Esophagus squamous epithelium (tissue), 5 donors: ENCODE measurements around the gene LYRM2. TPM values are rescaled to one million over a fixed set of nuclear protein-coding genes. Genes with fewer than 3 reads are reported as not detected.

Experiments
- DNase-seq: peaks from one replicate; lab custom pipeline; 2025; lab: John Stamatoyannopoulos, UW
- H3K27ac ChIP-seq, 4 donors: fragments of 200-600 bp; sonication (generic); one replicate each; pipeline ENCODE4 v1.5.1; 2016 to 2019; ENCODE audit warnings: mild to moderate bottlenecking in 1 of 4
- H3K27me3 ChIP-seq, 4 donors: fragments of 200-600 bp; sonication (generic); 1 replicate in 3 of 4; 2 replicates in 1 of 4; pipeline versions ENCODE4 v1.5.1 to v1.6.0; 2017 to 2021; ENCODE audit warnings: antibody characterized with exemption in 1 of 4
- H3K36me3 ChIP-seq, 3 donors: fragments of 200-600 bp; sonication (generic); one replicate each; pipeline ENCODE4 v1.5.1; 2016 to 2019
- H3K4me1 ChIP-seq, 3 donors: fragments of 200-600 bp; sonication (generic); one replicate each; pipeline ENCODE4 v1.5.1; 2017 to 2019
- H3K4me3 ChIP-seq, 4 donors: fragments of 200-600 bp; sonication (generic); 1 replicate in 3 of 4; 2 replicates in 1 of 4; pipeline ENCODE4 v1.5.1; 2016 to 2019; ENCODE audit warnings: mild to moderate bottlenecking in 2 of 4, moderate library complexity in 1 of 4
- H3K9me3 ChIP-seq, 3 donors: fragments of 200-600 bp; sonication (generic); one replicate each; pipeline ENCODE4 v1.5.1; 2016 to 2019
- POLR2A ChIP-seq, 4 donors: fragments of 450-650 bp; IDR thresholded peaks; one replicate each; pipeline ENCODE4 v1.6.1; 2017; ENCODE audit warnings: antibody characterized with exemption in 4 of 4, mild to moderate bottlenecking in 4 of 4, moderate library complexity in 3 of 4
- WGBS, 2 donors: methylation state at CpG; one replicate each; pipeline ENCODE4 v1.1.5; 2018; 5-methylcytosine and 5-hydroxymethylcytosine counted together
- intact Hi-C: fragments of 100-400 bp; cut with DNase I; formaldehyde crosslinking; loops from one replicate; pipeline ENCODE4 v1.15.0; 2022
- total RNA-seq, 4 donors: library from RNA; depleted of rRNA; stranded (reverse); fragments of >200 nt; gene quantifications; one replicate each; pipeline ENCODE4 v1.1.0, GENCODE V29; 2016
- TF ChIP-seq, protein P1 (sequence below), 6 experiments: fragments of 450-650 bp in 4 of 6; fragments of 200-600 bp in 2 of 6; sonication (generic) in 2 of 6; IDR thresholded peaks; one replicate each; pipeline ENCODE4 v1.5.1; 2016 to 2019; ENCODE audit warnings: antibody characterized with exemption in 6 of 6, mild to moderate bottlenecking in 4 of 6, moderate library complexity in 4 of 6
- donor health status: DM: yes; HTN: yes; CAD: no.

The LYRM2 gene
- total RNA-seq, 4 donors from 2014 or later = 4.6 to 16.6 (median 15.1) TPM

DNA sequence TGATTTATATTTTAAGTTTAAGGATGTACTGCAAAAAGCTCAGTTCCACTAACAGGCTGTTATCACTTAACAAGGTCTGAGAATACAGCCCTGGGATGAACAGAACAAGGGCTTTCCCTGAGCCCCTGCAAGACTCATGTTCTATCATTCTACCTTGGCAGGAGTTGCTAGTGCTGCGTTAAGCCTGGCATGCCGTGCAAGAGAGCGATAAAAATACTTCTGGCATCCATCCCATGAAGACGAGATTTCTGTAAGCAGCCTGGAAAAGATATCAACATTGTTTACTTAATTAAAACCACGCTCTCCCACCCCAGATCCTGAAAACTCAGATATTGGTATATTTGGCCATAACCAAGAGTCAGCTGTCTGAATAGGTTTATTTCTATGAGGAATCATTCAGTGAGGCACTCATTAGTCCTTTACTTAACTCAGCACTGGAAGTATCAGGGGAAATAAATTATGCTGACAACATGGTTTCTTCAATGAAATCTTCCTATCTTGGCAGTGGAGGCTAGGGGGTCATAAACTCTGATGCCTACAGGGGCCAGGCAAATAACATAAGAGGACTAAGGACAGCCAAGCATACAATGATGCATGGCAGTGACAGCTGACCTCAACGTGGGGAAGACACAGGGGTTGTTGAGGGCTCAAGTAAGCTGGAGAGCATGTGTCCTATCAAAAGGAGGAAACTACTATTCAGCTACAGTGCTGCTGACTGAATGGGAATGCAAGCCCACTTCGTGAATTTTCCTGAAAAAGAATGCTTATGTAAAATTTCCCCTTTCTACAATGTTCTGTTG, 37.6 kb upstream of the LYRM2 start:
- 70 to 80% methylated on average over 7 of the region's 7 CpGs for WGBS, 2 donors
- no peaks in the 10 kb centered on the region for H3K27me3 ChIP-seq
- intact Hi-C loops = loop anchor here (10.0 kb wide), 1 partner anchor 109 kb away; no protein-coding TSS in a partner anchor
- H3K36me3 ChIP-seq = peaks cover 12 to 100% (median 72%) of the 10 kb centered on the region in 3 donors
- no peak overlapping the region for H3K4me3 ChIP-seq
- no peaks in the 10 kb centered on the region for H3K4me1 ChIP-seq
- H3K9me3 ChIP-seq = no peaks in the 10 kb centered on the region
- no peak for DNase-seq
- H3K27ac ChIP-seq = no peak overlapping the region
- TF ChIP-seq, protein P1, sequence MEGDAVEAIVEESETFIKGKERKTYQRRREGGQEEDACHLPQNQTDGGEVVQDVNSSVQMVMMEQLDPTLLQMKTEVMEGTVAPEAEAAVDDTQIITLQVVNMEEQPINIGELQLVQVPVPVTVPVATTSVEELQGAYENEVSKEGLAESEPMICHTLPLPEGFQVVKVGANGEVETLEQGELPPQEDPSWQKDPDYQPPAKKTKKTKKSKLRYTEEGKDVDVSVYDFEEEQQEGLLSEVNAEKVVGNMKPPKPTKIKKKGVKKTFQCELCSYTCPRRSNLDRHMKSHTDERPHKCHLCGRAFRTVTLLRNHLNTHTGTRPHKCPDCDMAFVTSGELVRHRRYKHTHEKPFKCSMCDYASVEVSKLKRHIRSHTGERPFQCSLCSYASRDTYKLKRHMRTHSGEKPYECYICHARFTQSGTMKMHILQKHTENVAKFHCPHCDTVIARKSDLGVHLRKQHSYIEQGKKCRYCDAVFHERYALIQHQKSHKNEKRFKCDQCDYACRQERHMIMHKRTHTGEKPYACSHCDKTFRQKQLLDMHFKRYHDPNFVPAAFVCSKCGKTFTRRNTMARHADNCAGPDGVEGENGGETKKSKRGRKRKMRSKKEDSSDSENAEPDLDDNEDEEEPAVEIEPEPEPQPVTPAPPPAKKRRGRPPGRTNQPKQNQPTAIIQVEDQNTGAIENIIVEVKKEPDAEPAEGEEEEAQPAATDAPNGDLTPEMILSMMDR (IDR thresholded peaks at IDR 0.05) = no peak
- TF ChIP-seq POLR2A (IDR thresholded peaks at IDR 0.05) = no peak

DNA sequence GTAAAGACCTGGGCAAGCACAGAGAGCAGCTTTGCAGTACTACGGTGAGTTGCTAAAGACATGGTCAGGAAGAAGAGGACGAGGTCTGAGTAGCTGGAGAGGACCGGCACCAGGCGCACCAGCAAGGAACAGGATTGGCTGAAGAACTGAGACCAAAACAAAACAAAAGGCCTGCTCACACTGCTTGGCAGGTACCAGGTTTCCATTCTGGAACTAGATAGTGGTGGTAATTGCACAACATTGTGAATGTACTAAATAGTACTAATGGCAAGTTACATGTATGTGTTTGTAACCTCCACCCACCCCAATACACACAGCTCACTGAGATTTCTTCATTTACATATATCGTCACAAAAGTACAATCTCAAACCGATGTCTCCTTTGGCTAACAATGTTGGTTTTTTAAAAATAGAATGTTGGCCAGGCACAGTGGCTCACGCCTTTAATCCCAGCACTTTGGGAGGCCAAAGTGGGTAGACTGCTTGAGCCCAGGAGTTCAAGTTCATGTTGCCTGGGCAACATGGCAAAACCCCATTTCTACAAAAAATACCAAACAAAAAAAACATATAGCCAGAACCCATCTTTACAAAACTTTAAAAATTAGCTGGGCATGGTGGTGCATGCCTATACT, 32.5 kb upstream of the LYRM2 start:
- Histone ChIP-seq H3K4me1 (no peaks in the 10 kb centered on the region), H3K27me3 (no peaks in the 10 kb centered on the region), H3K27ac (no peak overlapping the region), H3K36me3 (peaks cover 5 to 99% (median 41%) of the 10 kb centered on the region in 3 donors), H3K4me3 (no peak overlapping the region), H3K9me3 (no peaks in the 10 kb centered on the region)
- DNase-seq = no peak
- intact Hi-C loops = loop anchor here (10.0 kb wide), 1 partner anchor 114 kb away; no protein-coding TSS in a partner anchor
- WGBS, 2 donors = 94% methylated on average over 7 of the region's 7 CpGs
- TF ChIP-seq, protein P1 (IDR thresholded peaks at IDR 0.05) = no peak
- no peak for TF ChIP-seq POLR2A (IDR thresholded peaks at IDR 0.05)

DNA sequence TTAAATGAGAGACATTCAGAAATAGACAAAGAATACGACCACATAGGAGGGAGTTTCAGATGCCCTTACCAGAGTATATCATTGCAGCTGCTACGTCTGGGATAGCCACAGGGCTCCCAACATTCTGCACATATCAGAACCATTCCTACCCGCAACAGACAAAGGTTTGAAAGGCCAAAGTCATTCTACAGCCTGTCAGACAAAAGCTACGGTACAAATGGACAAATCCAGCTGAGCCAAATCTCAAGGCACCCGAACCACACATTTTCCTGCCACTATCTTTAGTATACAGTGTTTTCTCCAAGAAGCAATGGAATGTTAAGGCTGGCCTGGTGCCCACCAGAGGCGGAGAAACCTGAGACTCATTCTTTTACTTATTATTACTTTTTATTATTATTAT, 30.5 kb upstream of the LYRM2 start:
- H3K4me3 ChIP-seq = no peak overlapping the region
- no peaks in the 10 kb centered on the region for H3K4me1 ChIP-seq
- no peaks in the 10 kb centered on the region for H3K27me3 ChIP-seq
- no peak overlapping the region for H3K27ac ChIP-seq
- intact Hi-C loops = no loop called here
- TF ChIP-seq POLR2A (IDR thresholded peaks at IDR 0.05) = no peak
- TF ChIP-seq, protein P1 (IDR thresholded peaks at IDR 0.05) = no peak
- DNase-seq = no peak
- peaks cover 5 to 99% (median 22%) of the 10 kb centered on the region in 3 donors for H3K36me3 ChIP-seq
- 73 to 82% methylated on average over 6 of the region's 6 CpGs for WGBS, 2 donors
- no peaks in the 10 kb centered on the region for H3K9me3 ChIP-seq

DNA sequence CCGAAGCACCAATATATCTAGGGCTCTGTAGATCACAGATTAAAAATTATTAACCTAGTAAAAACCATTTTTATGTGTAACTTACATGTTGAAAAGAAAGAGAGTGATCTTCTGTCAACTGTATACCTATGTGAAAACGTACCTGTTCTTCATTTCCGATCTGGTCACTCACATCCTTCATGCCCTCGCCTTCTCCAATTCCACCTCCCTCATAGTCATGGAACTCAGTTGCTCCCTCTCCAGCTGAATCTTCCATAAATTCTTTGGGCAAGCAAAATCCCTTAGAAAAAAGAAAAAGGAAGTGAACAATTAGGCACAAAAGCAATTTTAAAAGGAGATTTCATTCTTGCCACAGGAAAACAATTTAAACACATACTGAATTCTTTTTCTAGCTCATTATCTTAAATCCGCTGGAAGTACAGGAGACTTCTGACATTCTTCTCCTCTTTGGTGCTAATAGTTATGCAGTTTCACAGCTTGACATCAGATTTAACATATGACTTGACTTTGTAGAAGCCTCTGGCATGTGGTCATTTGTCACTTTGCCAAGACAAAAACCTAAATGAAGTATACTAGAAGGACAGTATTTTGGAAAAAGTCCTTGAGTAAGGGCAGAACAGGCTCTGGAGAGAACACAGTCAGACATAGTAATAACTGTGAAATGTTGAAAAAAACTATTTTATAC, 29.5 kb upstream of the LYRM2 start:
- intact Hi-C loops = no loop called here
- TF ChIP-seq, protein P1 (IDR thresholded peaks at IDR 0.05) = no peak
- no peak for TF ChIP-seq POLR2A (IDR thresholded peaks at IDR 0.05)
- H3K27ac ChIP-seq = no peak overlapping the region
- peaks cover 3 to 99% (median 18%) of the 10 kb centered on the region in 3 donors for H3K36me3 ChIP-seq
- no peaks in the 10 kb centered on the region for H3K4me1 ChIP-seq
- DNase-seq = no peak
- 80 to 94% methylated on average over 5 of the region's 5 CpGs for WGBS, 2 donors
- no peaks in the 10 kb centered on the region for H3K9me3 ChIP-seq
- H3K4me3 ChIP-seq = no peak overlapping the region
- no peaks in the 10 kb centered on the region for H3K27me3 ChIP-seq
